Activated T-helper 1 cell treated with anti-CD3 and anti-CD28 coated beads, Interleukin-2, amount 50 U/mL, for 16 hours (primary cell): ENCODE data around the gene YIPF5.

ENCODE experiments used
- DNase-seq, 2 donors: peaks; one replicate each; pipeline ENCODE4 v3.0.0-alpha.2; 2020; ENCODE audit warnings: low read depth in 1 of 2, low spot score in 1 of 2

Gene YIPF5

GRCh38 chr5:144183254-144183889, 12.9 kb upstream of the YIPF5 start:
- DNase-seq: no peak

DNA sequence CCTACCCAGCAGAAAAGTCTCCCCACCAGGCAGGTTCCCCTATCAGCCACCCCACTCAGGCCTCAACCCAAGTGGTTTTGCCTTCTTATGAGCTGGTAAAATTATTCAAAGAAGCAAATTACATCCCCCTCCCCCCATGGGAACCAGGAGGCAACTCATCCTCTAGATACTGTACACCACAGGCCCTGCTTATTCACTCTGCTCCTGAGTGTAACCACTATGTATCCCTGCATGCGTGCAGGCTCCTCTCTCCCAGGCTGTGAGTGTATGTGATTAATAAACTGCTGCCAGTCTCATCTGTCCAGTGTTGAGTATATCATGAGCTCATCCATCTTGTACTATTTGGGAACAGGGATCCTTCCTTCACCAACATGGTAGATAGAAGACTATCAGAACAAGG, 8.8 kb upstream of the YIPF5 start:
- no peak for DNase-seq

DNA sequence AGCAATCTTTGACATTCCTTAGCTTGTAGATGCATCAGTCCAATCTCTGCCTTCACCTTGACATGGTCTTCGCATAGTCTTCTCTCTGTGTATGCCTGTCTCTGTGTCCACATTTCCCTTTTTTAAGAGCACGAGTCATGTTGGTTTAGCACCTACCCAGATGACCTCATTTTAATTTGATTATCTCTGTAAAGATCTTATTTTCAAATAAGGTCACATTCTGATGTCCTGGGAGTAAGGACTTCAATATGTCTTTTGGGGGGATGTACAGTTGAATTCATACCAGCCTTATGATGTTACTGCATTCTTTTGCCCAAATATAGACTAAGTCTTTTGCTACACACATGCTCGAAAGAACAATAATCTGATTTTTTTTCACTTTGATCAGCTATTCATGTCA, 7.1 kb upstream of the YIPF5 start:
- DNase-seq: no peak

DNA sequence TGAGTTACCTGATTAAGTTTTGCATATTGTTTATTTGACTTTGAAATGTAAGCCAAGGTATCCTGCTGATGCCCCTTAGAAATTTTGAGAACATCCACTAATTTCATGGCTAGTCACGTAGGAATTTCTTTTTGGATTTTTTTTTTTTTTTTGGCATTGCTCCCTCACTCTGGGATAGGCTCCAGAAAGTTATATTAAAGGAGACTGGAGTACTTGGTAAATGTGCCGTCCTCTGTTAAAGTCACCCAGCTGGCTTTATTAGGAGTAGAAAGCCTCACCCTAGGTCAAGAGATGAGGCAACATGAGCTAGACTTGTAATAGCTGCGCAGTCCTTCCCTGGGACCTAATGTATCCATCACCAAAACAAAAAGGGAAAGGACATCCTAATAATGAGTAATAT, 3.3 kb upstream of the YIPF5 start:
- DNase-seq: no peak

GRCh38 chr5:144169904-144170275, 569 bp downstream of the YIPF5 start:
- DNase-seq: no peak

- DNase-seq: no peak
Measured at GRCh38 chr5:144167998-144168397, 2.5 kb downstream of the YIPF5 start.

DNA sequence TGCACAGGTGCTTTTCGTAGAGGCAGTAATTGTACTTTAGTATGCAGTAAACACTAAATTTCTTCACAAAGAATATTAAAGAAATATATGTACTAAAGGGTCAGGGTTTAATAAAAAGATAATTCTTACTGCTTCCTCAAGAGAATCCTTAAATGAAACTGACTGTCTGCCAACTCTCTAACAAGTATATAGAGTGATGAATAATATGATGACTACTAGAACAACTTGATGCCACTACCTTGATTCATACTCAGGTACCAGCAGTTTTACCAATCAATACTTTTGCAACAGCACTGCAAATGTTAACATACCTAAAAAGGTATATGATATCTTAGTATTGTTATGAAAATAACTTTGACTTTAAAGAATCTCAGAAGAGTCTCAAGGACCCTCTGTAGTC, 3.8 kb downstream of the YIPF5 start:
- DNase-seq: no peak

DNA sequence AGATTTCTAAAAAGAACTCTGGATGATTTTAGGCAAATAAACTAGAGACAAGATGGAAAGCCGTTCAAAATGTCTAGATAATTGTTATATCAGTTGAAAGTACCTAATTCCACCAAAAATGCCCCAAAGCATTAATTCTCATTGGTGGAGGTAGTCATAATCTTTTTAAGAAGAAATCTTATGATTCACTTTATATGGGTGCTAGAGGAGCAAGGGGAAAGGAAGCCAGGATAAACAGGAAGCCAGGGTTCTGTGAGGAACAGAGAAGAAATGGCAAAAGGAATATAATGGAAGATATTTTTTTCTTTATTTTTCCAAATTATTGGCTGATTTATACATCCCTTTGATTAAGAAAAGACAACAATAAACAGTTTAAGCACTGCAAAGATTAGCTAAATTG, 7.8 kb downstream of the YIPF5 start:
- no peak for DNase-seq

DNA sequence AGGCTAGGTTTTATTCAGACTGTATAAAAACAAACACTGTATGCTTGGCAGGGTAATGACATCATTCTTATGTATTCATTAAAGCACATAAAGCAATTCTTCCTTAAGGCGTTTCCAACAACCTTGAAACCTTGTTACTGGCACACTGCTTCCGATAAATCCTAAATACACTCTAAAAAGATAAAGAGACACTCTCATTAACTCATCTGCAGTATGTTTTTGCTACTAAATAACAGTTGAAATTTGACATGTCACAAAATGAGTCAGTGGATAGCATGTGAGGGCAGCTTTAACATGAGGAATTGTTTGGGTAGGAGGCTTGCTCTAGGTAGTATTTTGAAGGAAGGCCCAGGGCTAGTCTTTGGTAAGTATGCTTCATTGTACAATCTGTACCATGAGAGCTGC, 13.7 kb downstream of the YIPF5 start:
- DNase-seq: no peak

GRCh38 chr5:144151026-144151425, 19.4 kb downstream of the YIPF5 start:
- no peak for DNase-seq

- no peak for DNase-seq
Measured at GRCh38 chr5:144144956-144145751, 25.3 kb downstream of the YIPF5 start.

GRCh38 chr5:144143625-144144024, 26.8 kb downstream of the YIPF5 start:
- no peak for DNase-seq

DNA sequence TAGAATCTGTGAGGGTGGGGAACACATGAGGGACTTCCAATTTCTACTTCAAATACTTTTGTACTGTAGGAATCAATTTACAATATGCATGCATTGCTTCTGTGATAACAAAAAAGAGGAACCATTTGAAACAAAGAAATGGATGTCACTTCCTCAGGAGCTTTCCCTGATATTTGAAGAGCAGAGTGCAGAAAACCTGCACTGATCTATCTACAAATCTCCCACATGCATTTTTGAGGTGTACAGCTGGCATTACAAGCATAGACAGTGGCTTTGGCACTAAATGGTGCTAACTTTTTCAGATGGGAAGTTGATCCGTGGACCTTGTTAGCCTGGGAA, 27.7 kb downstream of the YIPF5 start:
- DNase-seq: no peak

GRCh38 chr5:144142139-144142823, 28.2 kb downstream of the YIPF5 start:
- no peak for DNase-seq

DNA sequence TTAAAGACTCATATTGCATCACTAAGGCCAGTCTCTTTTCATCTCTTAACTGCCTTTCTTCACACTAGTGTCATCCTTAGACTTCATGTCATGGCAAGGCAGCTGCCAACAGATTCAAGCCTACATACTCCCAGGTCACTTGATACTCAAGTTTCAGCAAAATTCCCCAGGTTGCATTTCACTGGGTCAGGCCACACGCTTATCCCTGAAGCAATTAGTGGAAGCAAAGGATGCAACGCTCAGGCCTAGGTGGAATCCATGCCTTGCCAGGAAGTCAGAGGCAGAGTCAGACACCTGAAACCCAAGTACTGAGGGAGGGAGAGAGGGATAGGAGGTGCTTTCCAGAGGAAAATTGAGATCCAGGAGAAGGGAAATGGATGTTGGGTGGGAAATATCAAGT, 28.9 kb downstream of the YIPF5 start:
- DNase-seq: no peak

DNA sequence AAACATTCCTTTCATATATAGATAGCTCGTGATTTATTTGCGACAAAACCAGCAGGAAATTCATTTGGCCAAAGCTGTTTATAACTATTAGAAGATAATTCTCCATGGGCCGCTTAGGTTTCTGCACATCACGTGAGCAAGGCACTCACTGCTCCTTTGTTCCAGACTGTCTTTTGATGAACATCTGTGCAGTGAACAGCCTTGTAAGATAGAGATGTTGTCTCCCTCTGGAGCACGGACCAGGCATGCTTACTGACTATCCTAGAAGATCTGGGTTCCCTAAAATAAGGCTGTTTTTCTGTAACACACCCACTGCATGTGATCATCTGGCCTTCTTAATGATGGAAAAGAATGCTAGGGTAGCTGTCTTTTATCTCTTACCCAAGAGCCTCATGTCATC, 30.9 kb downstream of the YIPF5 start:
- DNase-seq: no peak

DNA sequence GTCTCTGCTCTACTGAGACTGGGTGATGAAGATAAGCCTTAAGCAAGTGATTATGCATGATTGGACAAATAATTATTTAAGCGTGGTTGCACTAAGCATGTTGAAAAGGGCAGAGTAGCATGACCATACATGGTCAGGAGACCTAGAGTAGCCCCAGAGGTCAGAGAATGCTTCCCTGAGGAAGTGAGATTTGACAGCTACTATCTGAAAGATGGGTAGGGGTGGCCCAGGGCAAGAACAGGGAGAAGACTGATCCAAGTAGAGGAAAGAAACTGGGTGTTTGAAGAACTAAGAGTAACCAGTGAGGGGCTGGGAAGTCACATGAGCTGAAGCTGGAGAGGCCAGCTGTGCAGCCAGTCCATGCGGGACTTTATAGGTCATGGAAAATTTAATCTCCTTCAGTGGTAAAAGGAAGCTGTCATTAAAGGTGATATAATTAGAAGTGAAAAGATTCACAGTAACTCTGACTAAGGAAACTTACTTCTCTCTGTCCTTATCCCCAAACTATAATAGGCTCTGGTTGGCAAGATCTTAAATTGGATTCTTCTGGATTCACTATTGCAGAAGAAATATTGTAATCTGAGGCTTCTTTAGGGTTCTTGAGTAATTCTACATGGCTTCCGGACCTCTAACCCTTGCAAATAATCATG, 35.2 kb downstream of the YIPF5 start:
- DNase-seq: no peak

GRCh38 chr5:144134194-144134826, 36.1 kb downstream of the YIPF5 start:
- DNase-seq: no peak

- DNase-seq: no peak
Measured at GRCh38 chr5:144133050-144133633, 37.3 kb downstream of the YIPF5 start.

DNA sequence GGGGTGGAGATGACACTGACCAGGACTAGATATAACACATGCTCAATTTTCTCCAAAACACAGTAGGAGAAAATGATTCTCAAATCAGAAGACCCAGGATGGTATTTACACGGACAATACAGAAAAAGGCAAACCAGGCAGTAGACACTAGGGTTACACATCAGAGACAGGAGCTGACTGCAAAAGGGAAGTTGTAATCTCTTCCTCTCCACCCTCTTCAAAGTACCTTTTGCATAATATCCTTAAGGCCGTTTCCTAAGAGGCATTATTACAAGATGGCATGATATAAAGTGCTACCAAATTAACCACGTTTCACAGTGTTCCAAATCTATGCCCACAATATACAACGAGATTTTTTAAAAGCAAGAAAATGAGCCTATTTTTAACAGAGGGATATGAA, 39.2 kb downstream of the YIPF5 start:
- no peak for DNase-seq

- no peak for DNase-seq
Measured at GRCh38 chr5:144130306-144130705, 40.2 kb downstream of the YIPF5 start.
